ENCODE measurements around the gene OCSTAMP. TPM values are rescaled to one million over a fixed set of nuclear protein-coding genes. Genes with fewer than 3 reads are reported as not detected.

The OCSTAMP gene
- total RNA-seq, 1 experiment from 2014 or later: not detected

DNA sequence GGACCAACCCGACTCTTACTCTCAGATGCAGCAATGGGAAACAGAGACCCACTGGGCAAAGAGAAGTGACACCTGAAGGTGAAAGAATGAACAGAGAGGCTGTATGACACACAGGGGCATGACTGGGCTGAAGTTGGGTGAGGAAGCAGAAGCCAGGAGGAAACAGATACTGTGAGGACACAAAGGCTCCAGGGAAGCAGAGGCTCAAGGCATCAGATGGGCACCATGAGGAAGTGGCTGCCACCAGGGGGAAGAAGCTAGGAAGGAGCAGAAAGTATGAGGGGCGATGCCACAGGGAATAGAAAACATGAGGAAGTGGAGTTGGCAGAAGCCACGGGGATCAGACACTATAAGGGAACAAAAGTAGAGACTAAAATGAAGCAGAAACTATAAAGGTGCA is 30.9 kb upstream of the OCSTAMP start:
- intact Hi-C loops (cut with micrococcal nuclease; ENCODE audit: unreplicated experiment): no loop called here
- CTCF ChIA-PET: no interaction called here

DNA sequence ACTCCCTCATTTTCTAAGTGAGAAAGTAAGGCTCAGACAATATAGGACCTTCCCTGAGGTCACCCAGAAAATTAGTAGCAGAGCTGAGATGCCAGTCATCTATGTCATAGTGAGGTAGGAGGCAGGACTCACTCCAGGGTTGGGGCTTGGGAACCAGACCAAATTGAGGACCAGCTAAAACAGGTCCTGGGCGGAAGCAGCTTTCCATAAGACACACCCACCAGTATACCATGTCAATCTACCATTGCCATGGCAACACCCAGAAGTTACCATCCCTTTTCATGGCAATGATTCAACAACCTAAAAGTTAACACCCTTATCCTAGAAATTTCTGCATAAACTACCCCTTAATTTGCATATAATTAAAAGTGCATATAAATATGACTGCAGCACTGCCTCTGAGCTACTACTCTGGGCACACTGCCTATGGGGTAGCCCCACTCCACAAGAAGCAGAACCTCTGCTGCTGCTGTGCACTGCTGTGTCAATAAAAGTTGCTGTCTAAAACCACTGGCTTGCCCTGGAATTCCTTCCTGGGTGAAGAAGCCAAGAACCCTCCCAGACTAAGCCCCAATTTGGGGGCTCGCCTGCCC is 30.3 kb upstream of the OCSTAMP start:
- ATAC-seq (no peak), DNase-seq (ENCODE audit: low read depth, low spot score) (no peak)
- CTCF ChIA-PET: no interaction called here
- no TSS peak for BruUV-seq (replicated peaks)
- Histone ChIP-seq H3K27me3 (ENCODE audit: control insufficient read depth, insufficient read depth, low read length) (peaks cover 2% of the 10 kb centered on the region; the same call in 1 of the 2 replicates), H3K9me3 (ENCODE audit: control insufficient read depth, insufficient read depth, low read depth, low read length) (no peaks in the 10 kb centered on the region), H3K36me3 (ENCODE audit: control insufficient read depth, insufficient read depth, low read length) (no peaks in the 10 kb centered on the region), H3K4me1 (ENCODE audit: control insufficient read depth, insufficient read depth, low read length) (no peaks in the 10 kb centered on the region), H3K4me3 (ENCODE audit: low read depth in 2 of 2, low read length in 2 of 2) (no peak overlapping the region), H3K27ac (ENCODE audit: low read length) (no peak overlapping the region)
- POLR2A ChIA-PET: no interaction called here
- in situ Hi-C loops (cut with HindIII; ENCODE audit: low pct_unique_long_range_greater_than_20kb, low sequenced_read_pairs): no loop called here
- intact Hi-C loops (cut with micrococcal nuclease; ENCODE audit: unreplicated experiment): no loop called here
- no peak for TF ChIP-seq POLR2AphosphoS5 (IDR thresholded peaks at IDR 0.05; ENCODE audit: low read depth, low read length)
- no peak for TF ChIP-seq SIN3A (IDR thresholded peaks at IDR 0.05; ENCODE audit: borderline replicate concordance, insufficient read depth, low read depth, low read length)
- TF ChIP-seq, protein P1, sequence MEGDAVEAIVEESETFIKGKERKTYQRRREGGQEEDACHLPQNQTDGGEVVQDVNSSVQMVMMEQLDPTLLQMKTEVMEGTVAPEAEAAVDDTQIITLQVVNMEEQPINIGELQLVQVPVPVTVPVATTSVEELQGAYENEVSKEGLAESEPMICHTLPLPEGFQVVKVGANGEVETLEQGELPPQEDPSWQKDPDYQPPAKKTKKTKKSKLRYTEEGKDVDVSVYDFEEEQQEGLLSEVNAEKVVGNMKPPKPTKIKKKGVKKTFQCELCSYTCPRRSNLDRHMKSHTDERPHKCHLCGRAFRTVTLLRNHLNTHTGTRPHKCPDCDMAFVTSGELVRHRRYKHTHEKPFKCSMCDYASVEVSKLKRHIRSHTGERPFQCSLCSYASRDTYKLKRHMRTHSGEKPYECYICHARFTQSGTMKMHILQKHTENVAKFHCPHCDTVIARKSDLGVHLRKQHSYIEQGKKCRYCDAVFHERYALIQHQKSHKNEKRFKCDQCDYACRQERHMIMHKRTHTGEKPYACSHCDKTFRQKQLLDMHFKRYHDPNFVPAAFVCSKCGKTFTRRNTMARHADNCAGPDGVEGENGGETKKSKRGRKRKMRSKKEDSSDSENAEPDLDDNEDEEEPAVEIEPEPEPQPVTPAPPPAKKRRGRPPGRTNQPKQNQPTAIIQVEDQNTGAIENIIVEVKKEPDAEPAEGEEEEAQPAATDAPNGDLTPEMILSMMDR (IDR thresholded peaks at IDR 0.05): no peak
- no peak for TF ChIP-seq TCF7L2 (IDR thresholded peaks at IDR 0.05; ENCODE audit: low read depth, low read length)
- TF ChIP-seq, protein P2, sequence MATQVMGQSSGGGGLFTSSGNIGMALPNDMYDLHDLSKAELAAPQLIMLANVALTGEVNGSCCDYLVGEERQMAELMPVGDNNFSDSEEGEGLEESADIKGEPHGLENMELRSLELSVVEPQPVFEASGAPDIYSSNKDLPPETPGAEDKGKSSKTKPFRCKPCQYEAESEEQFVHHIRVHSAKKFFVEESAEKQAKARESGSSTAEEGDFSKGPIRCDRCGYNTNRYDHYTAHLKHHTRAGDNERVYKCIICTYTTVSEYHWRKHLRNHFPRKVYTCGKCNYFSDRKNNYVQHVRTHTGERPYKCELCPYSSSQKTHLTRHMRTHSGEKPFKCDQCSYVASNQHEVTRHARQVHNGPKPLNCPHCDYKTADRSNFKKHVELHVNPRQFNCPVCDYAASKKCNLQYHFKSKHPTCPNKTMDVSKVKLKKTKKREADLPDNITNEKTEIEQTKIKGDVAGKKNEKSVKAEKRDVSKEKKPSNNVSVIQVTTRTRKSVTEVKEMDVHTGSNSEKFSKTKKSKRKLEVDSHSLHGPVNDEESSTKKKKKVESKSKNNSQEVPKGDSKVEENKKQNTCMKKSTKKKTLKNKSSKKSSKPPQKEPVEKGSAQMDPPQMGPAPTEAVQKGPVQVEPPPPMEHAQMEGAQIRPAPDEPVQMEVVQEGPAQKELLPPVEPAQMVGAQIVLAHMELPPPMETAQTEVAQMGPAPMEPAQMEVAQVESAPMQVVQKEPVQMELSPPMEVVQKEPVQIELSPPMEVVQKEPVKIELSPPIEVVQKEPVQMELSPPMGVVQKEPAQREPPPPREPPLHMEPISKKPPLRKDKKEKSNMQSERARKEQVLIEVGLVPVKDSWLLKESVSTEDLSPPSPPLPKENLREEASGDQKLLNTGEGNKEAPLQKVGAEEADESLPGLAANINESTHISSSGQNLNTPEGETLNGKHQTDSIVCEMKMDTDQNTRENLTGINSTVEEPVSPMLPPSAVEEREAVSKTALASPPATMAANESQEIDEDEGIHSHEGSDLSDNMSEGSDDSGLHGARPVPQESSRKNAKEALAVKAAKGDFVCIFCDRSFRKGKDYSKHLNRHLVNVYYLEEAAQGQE (IDR thresholded peaks at IDR 0.05; ENCODE audit: insufficient read depth in 1 of 2, low read depth in 2 of 2, low read length in 1 of 2): no peak

More for the DNA sequence above, 30.9 kb upstream of the OCSTAMP start:
- Histone ChIP-seq H3K9me3 (ENCODE audit: control insufficient read depth, insufficient read depth, low read depth, low read length) (no peaks in the 10 kb centered on the region), H3K4me1 (ENCODE audit: control insufficient read depth, insufficient read depth, low read length) (no peaks in the 10 kb centered on the region), H3K4me3 (ENCODE audit: low read depth in 2 of 2, low read length in 2 of 2) (no peak overlapping the region), H3K36me3 (ENCODE audit: control insufficient read depth, insufficient read depth, low read length) (no peaks in the 10 kb centered on the region), H3K27ac (ENCODE audit: low read length) (no peak overlapping the region), H3K27me3 (ENCODE audit: control insufficient read depth, insufficient read depth, low read length) (peaks cover 2% of the 10 kb centered on the region; the same call in 1 of the 2 replicates)
- ATAC-seq (no peak), DNase-seq (ENCODE audit: low read depth, low spot score) (no peak)
- TF ChIP-seq TCF7L2 (IDR thresholded peaks at IDR 0.05; ENCODE audit: low read depth, low read length): no peak
- TF ChIP-seq, protein P2 (IDR thresholded peaks at IDR 0.05; ENCODE audit: insufficient read depth in 1 of 2, low read depth in 2 of 2, low read length in 1 of 2): no peak
- TF ChIP-seq SIN3A (IDR thresholded peaks at IDR 0.05; ENCODE audit: borderline replicate concordance, insufficient read depth, low read depth, low read length): no peak
- TF ChIP-seq, protein P1 (IDR thresholded peaks at IDR 0.05): no peak
- TF ChIP-seq POLR2AphosphoS5 (IDR thresholded peaks at IDR 0.05; ENCODE audit: low read depth, low read length): no peak
- no TSS peak for BruUV-seq (replicated peaks)
- in situ Hi-C loops (cut with HindIII; ENCODE audit: low pct_unique_long_range_greater_than_20kb, low sequenced_read_pairs): no loop called here
- POLR2A ChIA-PET: no interaction called here

All from Panc1 (cell line).